ENCODE data around the gene GATM.
A peak's percentile ranks its signal among the peaks of the same experiment; 100 is the strongest.

GATM gene, protein sequence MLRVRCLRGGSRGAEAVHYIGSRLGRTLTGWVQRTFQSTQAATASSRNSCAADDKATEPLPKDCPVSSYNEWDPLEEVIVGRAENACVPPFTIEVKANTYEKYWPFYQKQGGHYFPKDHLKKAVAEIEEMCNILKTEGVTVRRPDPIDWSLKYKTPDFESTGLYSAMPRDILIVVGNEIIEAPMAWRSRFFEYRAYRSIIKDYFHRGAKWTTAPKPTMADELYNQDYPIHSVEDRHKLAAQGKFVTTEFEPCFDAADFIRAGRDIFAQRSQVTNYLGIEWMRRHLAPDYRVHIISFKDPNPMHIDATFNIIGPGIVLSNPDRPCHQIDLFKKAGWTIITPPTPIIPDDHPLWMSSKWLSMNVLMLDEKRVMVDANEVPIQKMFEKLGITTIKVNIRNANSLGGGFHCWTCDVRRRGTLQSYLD

DNA sequence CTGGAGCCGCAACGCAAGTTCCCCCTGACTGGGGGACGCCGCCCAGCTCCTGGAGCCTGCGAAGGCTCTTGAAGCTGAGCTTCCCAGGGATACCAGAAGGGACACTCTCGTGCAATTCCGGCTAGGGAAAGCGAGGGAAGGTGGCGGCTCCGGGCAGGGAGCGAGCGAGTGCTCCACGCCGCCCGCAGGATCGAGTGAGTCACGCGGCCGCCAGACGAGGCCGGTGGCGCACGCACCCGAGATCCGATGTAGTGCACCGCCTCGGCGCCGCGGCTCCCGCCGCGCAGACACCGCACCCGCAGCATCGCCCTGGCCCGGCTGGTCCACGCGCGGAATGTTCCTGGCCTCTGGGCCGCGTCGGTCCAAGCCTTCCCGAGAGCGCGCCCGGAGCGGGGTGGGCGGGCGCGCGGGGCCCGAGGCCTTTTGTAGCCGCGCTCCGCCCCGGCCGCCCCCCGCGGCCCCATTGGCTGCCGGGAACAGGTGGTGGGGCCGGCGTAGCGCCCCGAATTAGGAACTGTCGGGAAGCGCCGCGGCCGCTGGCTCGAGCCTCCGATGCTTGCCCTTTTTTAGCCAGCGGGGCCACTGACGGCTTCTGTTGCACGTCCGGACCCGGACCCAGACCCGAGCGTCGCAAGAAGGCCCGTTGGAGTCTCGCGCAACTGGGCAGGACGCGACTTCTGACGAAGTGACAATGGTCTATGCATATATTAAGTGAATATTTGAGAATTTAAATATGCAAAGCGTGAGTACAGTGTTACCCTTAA lies at the start of gene GATM:
Gene GATM (minus strand): TSS at position 396 of the 764 bp plus-strand sequence. CDS start 91 bp downstream, at position 305.
- peaks cover 10 to 12% of the 10 kb centered on the region in 2 donors for H3K36me3 Mint-ChIP-seq
- peaks cover 33 to 37% of the 10 kb centered on the region in 2 donors for H3K27me3 Mint-ChIP-seq
- ATAC-seq (replicated peaks), result peak; percentile 83 to 86
- peak; percentile 52 for DNase-seq
- peaks cover 6 to 21% of the 10 kb centered on the region in 2 donors for H3K4me1 Mint-ChIP-seq
- peak within 1 kb of the TSS; percentile 75 to 89 for H3K4me3 Mint-ChIP-seq
- H3K9me3 Mint-ChIP-seq, result no peaks in the 10 kb centered on the region
- H3K27ac Mint-ChIP-seq, result peak within 1 kb of the TSS; percentile 84

DNA sequence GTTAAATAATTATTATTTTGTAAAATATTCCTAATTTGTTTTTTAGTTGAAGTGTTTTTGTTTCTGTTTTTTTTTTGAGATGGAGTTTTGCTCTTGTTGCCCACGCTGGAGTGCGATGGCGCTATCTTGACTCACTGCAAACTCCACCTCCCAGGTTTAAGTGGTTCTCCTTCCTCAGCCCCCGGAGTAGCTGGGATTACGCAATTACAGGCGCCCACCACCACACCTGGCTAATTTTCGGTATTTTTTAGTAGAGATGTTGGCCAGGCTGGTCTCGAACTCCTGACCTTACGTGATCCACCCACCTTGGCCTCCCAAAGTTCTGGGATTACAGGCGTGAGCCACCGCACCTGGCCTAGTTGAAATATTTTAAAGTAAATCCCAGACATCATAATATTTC lies 48.7 kb upstream of the GATM start:
- H3K27me3 Mint-ChIP-seq, result no peaks in the 10 kb centered on the region
- no peak overlapping the region for H3K4me3 Mint-ChIP-seq
- H3K9me3 Mint-ChIP-seq, result no peaks in the 10 kb centered on the region
- H3K36me3 Mint-ChIP-seq, result peaks cover 3 to 4% of the 10 kb centered on the region in 2 donors
- ATAC-seq (replicated peaks) (no peak), DNase-seq (no peak)
- peaks cover 2 to 16% of the 10 kb centered on the region in 2 donors for H3K4me1 Mint-ChIP-seq
- H3K27ac Mint-ChIP-seq, result no peak overlapping the region

GRCh38 chr15:45425135-45425534 lies 46.8 kb upstream of the GATM start:
- no peak overlapping the region for H3K4me3 Mint-ChIP-seq
- no peak overlapping the region for H3K27ac Mint-ChIP-seq
- no peaks in the 10 kb centered on the region for H3K9me3 Mint-ChIP-seq
- ATAC-seq (replicated peaks) (no peak), DNase-seq (no peak)
- no peaks in the 10 kb centered on the region for H3K27me3 Mint-ChIP-seq
- H3K4me1 Mint-ChIP-seq, result peaks cover 2 to 7% of the 10 kb centered on the region in 2 donors
- H3K36me3 Mint-ChIP-seq, result peaks cover 4 to 9% of the 10 kb centered on the region in 2 donors

GRCh38 chr15:45424429-45424828 lies 46.1 kb upstream of the GATM start:
- ATAC-seq (replicated peaks) (no peak), DNase-seq (no peak)
- no peaks in the 10 kb centered on the region for H3K27me3 Mint-ChIP-seq
- no peak overlapping the region for H3K4me3 Mint-ChIP-seq
- H3K4me1 Mint-ChIP-seq, result peaks cover 2 to 5% of the 10 kb centered on the region in 2 donors
- H3K9me3 Mint-ChIP-seq, result no peaks in the 10 kb centered on the region
- peaks cover 4 to 11% of the 10 kb centered on the region in 2 donors for H3K36me3 Mint-ChIP-seq
- no peak overlapping the region for H3K27ac Mint-ChIP-seq

DNA sequence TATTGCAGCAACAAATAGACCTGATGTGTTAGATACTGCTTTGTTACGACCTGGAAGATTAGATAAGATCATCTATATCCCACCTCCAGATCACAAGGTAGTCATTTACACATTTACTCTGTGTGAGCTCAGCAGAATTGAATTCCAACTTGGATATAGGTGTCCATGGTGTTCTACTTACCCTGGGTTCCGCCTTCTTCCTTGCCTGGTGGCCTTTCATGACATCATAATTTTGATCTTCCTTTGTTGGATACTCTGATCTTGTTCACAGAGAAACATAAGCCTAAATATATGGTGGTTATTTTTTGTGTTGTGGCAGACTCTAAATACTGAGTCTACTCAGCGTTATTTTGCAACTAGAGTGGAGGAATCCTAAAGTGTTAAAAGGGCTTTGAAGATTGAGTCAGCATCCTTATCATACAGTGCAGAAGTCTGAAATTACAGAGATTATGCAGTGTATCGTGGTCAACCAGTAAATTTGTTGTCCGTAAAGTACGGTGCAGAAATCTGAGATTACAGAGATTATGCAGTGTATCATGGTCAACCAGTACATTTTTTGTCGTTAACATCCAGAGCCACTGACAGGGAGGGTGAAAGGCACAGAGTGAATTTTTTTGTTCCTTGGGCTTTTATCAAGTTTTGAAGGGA lies 39.1 kb upstream of the GATM start:
- H3K4me1 Mint-ChIP-seq, result peaks cover 11 to 21% of the 10 kb centered on the region in 2 donors

GRCh38 chr15:45414215-45414885 lies 36.0 kb upstream of the GATM start:
- H3K4me1 Mint-ChIP-seq, result peaks cover 13 to 21% of the 10 kb centered on the region in 2 donors
- no peak for ATAC-seq (replicated peaks)
- no peaks in the 10 kb centered on the region for H3K27me3 Mint-ChIP-seq
- no peak for DNase-seq
- peaks cover 32 to 51% of the 10 kb centered on the region in 2 donors for H3K36me3 Mint-ChIP-seq
- no peak overlapping the region for H3K4me3 Mint-ChIP-seq
- H3K9me3 Mint-ChIP-seq, result no peaks in the 10 kb centered on the region
- H3K27ac Mint-ChIP-seq, result no peak overlapping the region

More for the DNA sequence above, 39.1 kb upstream of the GATM start:
- Mint-ChIP-seq H3K27me3 (no peaks in the 10 kb centered on the region), H3K27ac (no peak overlapping the region), H3K4me3 (no peak overlapping the region), H3K36me3 (peaks cover 25 to 47% of the 10 kb centered on the region in 2 donors), H3K9me3 (no peaks in the 10 kb centered on the region)
- DNase-seq (no peak), ATAC-seq (replicated peaks) (no peak)

- Mint-ChIP-seq H3K27me3 (no peaks in the 10 kb centered on the region), H3K36me3 (peaks cover 34 to 55% of the 10 kb centered on the region in 2 donors), H3K4me1 (peaks cover 17 to 27% of the 10 kb centered on the region in 2 donors), H3K9me3 (no peaks in the 10 kb centered on the region), H3K27ac (no peak overlapping the region), H3K4me3 (no peak overlapping the region)
- no peak for DNase-seq
- ATAC-seq (replicated peaks), result no peak
Measured at GRCh38 chr15:45409596-45409995, 31.3 kb upstream of the GATM start.

GRCh38 chr15:45407786-45408185 lies 29.4 kb upstream of the GATM start:
- Mint-ChIP-seq H3K36me3 (peaks cover 19 to 46% of the 10 kb centered on the region in 2 donors), H3K27me3 (no peaks in the 10 kb centered on the region), H3K9me3 (no peaks in the 10 kb centered on the region), H3K27ac (no peak overlapping the region), H3K4me1 (peaks cover 9 to 18% of the 10 kb centered on the region in 2 donors), H3K4me3 (no peak overlapping the region)
- no peak for DNase-seq
- ATAC-seq (replicated peaks), result no peak

DNA sequence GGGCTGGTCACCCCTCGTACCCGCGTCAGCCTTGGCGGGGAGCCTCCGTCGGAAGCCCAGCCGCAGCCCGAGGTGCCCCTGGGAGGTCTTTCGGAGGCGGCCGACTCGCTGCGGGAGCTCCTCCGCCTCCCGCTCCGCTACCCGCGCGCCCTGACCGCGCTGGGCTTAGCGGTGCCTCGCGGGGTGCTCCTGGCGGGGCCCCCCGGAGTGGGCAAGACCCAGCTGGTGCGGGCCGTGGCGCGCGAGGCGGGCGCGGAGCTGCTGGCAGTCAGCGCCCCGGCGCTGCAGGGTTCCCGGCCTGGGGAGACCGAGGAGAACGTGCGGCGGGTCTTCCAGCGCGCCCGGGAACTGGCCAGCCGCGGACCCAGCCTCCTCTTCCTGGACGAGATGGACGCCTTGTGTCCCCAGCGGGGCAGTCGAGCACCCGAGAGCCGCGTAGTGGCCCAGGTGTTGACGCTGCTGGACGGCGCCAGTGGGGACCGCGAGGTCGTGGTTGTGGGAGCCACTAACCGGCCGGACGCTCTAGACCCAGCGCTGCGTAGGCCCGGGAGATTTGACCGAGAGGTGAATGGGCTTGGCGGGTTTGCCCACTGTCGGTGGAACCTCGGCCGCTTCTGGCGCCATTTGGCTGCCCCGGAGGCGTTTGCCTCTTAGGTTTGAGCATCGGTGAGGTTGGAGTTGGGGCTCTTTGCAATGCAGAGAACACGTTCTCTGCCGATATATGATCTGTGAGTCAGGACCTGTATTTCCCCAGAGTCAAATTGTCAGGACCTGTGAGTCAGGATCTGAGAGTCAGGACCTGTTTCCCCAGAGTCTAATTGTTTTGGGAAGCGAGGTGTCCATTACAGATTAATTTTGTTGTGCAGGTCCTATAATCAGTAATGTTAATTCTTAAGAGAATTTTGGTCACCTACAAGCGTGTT lies 24.9 kb upstream of the GATM start:
- H3K9me3 Mint-ChIP-seq, result no peaks in the 10 kb centered on the region
- peak overlapping the region; percentile 95 to 96 for H3K4me3 Mint-ChIP-seq
- peaks cover 16 to 24% of the 10 kb centered on the region in 2 donors for H3K4me1 Mint-ChIP-seq
- DNase-seq, result no peak
- H3K27me3 Mint-ChIP-seq, result no peaks in the 10 kb centered on the region
- H3K27ac Mint-ChIP-seq, result peak overlapping the region; percentile 97
- ATAC-seq (replicated peaks), result peak; percentile 10 to 18
- peaks cover 7 to 20% of the 10 kb centered on the region in 2 donors for H3K36me3 Mint-ChIP-seq

DNA sequence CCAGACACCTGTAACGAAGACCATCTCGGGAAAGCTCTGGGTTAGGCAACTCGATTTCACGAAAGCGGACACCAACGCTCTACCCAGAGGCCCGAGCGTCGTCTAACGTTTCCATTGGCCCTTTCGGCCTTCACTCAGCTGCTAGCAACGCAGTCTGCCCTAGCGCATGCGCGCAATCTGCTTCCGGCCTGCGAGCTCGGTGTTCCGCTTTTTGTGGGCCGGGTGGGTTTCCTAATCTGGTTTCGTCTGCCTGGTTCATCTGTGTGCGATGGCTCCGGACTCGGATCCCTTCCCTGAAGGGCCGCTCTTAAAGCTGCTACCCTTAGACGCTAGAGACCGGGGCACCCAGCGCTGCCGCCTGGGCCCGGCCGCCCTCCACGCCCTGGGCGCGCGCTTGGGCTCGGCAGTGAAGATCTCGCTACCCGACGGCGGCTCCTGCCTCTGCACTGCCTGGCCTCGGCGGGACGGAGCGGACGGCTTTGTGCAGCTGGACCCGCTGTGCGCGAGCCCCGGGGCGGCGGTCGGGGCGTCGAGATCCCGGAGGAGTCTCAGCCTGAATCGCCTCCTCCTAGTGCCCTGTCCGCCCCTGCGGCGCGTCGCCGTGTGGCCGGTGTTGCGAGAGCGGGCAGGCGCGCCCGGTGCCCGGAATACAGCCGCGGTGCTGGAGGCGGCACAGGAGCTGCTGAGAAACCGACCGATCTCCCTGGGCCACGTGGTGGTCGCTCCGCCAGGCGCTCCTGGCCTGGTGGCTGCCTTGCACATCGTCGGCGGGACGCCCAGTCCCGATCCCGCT lies 24.0 kb upstream of the GATM start:
- H3K36me3 Mint-ChIP-seq, result peaks cover 4 to 17% of the 10 kb centered on the region in 2 donors
- peak; percentile 94 for DNase-seq
- peak overlapping the region; percentile 95 to 96 for H3K4me3 Mint-ChIP-seq
- H3K27me3 Mint-ChIP-seq, result peaks cover 4% of the 10 kb centered on the region in 2 donors
- peak overlapping the region; percentile 97 for H3K27ac Mint-ChIP-seq
- peaks cover 16 to 24% of the 10 kb centered on the region in 2 donors for H3K4me1 Mint-ChIP-seq
- ATAC-seq (replicated peaks), result peak; percentile 93 to 95
- no peaks in the 10 kb centered on the region for H3K9me3 Mint-ChIP-seq

- DNase-seq (no peak), ATAC-seq (replicated peaks) (peak; percentile 4 to 6)
- Mint-ChIP-seq H3K9me3 (no peaks in the 10 kb centered on the region), H3K36me3 (peaks cover 3 to 12% of the 10 kb centered on the region in 2 donors), H3K27me3 (peaks cover 10% of the 10 kb centered on the region in 2 donors), H3K4me3 (peak overlapping the region; percentile 95 to 96), H3K4me1 (peaks cover 13 to 24% of the 10 kb centered on the region in 2 donors), H3K27ac (peak overlapping the region; percentile 97)
Measured at GRCh38 chr15:45401665-45402161, 23.4 kb upstream of the GATM start.

Data from stimulated activated naive B cell treated with anti-CD40 and anti-IgM and Interleukin-4, amounts not matched to agents 10 μg/mL and 1 μg/mL and 100 μg/mL, for 72 hours (primary cell).